Uterus (tissue), 2 donors: ENCODE data around the gene NT5C1A.

ENCODE experiments used
- POLR2A ChIP-seq, 2 donors: fragments of 450-650 bp; IDR thresholded peaks; one replicate each; pipeline ENCODE4 v1.6.1; 2016; ENCODE audit warnings: antibody characterized with exemption in 2 of 2, mild to moderate bottlenecking in 1 of 2, moderate library complexity in 1 of 2
- TF ChIP-seq, protein P1 (sequence below), 4 experiments: fragments of 200-600 bp in 2 of 4; fragments of 450-650 bp in 2 of 4; sonication (generic) in 2 of 4; IDR thresholded peaks; one replicate each; pipeline ENCODE4 v1.5.1; 2016 to 2019; ENCODE audit warnings: antibody characterized with exemption in 4 of 4, mild to moderate bottlenecking in 2 of 4, moderate library complexity in 1 of 4

DNA sequence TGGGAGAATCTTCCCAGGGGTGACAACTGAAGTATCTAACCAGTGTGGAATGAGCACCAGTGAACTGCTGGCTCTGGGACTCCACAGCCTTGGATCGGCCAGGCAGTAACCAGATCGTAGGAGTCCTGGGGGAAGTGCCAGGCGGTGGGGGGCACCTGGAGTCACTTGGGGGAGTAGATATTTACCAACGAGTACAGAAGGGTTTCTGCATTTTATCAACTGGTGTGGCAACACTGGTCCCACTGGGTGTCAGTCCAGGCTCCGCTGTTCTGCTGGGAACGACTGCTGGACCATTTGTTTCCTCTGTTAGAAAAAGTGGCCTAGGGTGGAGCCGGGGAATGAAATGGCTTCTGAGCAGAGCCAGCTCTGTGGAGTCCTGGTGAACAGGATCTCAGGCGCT lies 46.9 kb downstream of the NT5C1A start:
- TF ChIP-seq, protein P1, sequence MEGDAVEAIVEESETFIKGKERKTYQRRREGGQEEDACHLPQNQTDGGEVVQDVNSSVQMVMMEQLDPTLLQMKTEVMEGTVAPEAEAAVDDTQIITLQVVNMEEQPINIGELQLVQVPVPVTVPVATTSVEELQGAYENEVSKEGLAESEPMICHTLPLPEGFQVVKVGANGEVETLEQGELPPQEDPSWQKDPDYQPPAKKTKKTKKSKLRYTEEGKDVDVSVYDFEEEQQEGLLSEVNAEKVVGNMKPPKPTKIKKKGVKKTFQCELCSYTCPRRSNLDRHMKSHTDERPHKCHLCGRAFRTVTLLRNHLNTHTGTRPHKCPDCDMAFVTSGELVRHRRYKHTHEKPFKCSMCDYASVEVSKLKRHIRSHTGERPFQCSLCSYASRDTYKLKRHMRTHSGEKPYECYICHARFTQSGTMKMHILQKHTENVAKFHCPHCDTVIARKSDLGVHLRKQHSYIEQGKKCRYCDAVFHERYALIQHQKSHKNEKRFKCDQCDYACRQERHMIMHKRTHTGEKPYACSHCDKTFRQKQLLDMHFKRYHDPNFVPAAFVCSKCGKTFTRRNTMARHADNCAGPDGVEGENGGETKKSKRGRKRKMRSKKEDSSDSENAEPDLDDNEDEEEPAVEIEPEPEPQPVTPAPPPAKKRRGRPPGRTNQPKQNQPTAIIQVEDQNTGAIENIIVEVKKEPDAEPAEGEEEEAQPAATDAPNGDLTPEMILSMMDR (IDR thresholded peaks at IDR 0.05), result no peak
- TF ChIP-seq POLR2A (IDR thresholded peaks at IDR 0.05), result no peak
